Right forelimb (tissue), 1 donor: Measurements from ENCODE around the gene ADGRG6.
A peak's percentile ranks its signal among the peaks of the same experiment; 100 is the strongest.
"Not testable (repeated sequence)": the region's sequence is repeated elsewhere in the genome, so short reads cannot be mapped to it uniquely, and the experiment has no call there.

Source experiments
- DNase-seq: peaks from one replicate; pipeline ENCODE4 v3.0.0-alpha.2; 2018

ADGRG6 gene

DNA sequence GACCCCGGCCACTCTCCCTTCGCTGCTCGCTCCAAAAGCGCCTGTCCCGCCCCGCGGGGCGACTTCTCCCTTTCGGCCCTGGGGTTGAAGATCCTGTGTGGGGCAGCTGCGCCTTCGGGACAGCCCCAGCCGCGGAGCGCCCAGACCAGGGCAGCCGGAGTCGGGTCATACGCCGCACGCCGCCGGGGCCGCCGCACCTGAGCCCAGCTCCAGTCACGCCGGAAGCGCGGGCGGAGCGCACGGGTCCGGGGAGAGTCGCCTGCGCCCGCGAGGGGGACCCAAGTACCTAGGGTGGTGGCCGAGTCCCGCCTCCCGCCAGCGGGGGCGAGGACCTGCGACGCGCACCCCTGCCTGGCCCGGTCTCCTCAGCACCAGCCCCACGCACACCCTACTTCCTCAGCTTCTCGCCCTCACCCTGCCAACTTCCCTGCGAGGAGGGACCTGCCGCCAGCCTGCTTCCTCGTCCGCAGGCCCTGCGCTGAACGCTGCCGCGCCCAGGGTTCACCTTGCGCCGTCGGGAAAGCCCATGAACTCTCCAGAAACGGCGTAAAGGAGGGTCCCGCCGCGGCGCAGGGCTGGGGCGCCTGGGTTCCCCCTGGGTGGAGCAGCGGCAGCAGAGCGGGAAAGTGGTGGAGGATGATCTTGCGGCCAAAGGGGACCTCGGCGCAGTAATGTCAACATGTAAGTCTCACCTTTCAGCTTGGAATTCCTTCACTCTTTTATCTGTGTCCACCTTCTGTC is at the start of gene ADGRG6:
TSS of gene ADGRG6 (plus strand) at position 357 of the 741 bp plus-strand sequence. CDS start at position 680, 323 bp downstream.
- DNase-seq: peak; percentile 68

DNA sequence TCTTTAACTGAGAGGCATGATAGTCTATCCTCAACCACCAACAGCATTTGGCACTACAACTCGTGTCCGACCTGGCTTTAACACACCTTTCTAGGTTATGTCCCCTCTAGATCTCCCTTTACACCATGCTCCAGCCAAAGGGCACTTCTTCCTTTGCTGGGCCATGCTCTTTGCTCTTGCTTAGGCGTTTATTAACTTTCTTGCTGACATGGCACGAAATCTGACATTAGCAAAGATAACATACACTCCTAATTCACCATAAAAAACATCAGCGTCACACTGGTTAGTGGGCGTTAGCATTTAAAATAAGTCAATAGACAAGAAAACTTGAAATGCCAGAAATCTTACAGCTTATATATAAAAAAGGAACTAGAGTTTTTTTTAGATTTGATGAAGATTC is 47.3 kb upstream of the ADGRG6 start:
- no peak for DNase-seq

DNA sequence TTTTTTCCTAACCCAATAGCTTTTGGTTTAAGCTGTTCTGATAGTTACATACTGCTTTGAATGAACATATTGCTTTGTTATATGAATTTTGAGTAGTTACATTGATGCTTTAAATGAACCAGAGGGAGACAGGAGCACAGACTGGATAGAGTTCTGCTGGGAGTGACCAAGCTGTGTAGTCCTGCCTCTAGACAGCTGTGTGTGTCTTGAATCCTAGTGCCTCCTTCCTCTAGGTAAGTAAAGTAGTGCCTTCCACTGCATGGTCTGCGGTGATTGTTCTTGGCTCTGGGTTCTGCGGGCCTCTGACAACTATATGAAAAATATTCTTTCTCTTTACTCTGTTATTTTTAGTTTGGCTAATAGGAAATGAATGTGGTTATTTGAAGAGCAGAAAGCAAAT is 46.0 kb upstream of the ADGRG6 start:
- DNase-seq: no peak

DNA sequence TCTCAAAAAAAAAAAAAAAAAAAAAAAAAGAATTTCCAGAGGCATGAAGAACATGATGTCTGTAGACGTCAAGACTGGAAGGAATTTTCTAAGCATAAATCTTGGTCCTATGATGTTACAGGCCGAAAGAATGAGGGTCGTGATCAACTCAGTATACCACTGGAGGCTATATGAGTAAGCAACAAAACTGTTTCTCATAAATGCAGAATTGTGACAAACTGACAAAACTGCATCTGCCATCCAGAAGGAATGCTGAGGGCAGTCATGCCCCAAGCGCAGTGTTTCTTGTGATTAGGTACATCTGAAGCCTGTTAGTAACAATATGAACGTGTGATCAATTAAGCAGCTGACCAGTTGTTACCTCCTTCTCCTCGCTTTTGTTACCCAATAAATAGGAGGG is 43.5 kb upstream of the ADGRG6 start:
- no peak for DNase-seq

DNA sequence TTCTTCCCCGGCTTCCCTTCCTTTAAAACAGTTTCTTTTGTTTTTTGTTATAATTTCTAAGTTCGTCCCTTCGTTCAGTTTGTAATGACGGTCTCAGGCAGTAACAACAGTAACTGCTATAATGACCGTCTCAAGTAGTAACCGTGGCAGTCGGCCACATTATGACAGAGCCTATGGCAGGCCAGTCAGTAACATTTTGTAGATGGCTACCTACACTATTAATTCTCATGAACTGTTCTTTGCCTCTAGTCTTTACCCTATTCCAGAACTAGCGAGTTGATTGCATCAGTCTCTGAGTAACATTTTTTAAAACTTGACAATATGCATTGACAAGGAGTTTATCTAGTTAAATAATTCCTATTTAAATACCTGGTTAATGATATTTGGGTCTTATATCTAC is 43.0 kb upstream of the ADGRG6 start:
- DNase-seq: no peak

GRCh38 chr6:142260748-142261147 is 41.1 kb upstream of the ADGRG6 start:
- no peak for DNase-seq

DNA sequence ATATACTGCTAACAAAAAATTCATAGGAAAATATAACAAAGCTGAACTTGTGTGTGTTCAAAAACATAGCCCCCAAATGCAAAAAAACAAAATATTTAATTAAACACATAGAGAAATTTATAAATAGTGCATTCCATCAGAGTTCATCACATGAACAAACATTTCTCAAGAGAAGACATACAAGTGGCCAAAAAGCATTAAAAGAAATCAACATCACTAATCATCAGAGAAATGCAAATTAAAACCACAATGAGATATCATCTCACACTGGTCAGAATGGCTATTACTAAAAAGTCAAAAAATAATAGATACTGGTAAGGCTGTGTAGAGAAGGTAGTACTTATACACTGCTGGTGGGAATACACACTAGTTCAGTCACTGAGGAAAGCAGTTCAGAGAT is 39.6 kb upstream of the ADGRG6 start:
- no peak for DNase-seq

DNA sequence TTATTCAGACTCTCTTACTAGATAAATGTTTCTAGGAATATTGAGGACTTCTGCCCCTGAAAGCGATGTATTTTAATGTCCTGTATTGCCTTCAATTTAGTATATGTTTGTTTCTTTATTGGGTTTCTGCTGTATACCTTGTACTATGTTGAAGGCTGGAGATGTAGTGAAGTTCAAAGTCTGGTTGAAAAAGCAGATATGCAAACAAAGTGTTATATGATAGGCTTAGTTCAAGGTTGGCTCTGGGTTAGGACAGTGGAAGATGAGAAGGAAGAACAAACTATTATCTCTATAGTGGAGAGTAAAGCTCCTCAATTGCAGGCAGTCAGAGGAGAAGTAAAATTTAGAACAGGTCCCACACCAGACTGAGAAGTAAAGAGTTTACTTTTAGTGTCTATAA is 36.3 kb upstream of the ADGRG6 start:
- DNase-seq: no peak

- no peak for DNase-seq
Measured at GRCh38 chr6:142266060-142266459, 35.7 kb upstream of the ADGRG6 start.

- no peak for DNase-seq
Measured at GRCh38 chr6:142271476-142271875, 30.3 kb upstream of the ADGRG6 start.

DNA sequence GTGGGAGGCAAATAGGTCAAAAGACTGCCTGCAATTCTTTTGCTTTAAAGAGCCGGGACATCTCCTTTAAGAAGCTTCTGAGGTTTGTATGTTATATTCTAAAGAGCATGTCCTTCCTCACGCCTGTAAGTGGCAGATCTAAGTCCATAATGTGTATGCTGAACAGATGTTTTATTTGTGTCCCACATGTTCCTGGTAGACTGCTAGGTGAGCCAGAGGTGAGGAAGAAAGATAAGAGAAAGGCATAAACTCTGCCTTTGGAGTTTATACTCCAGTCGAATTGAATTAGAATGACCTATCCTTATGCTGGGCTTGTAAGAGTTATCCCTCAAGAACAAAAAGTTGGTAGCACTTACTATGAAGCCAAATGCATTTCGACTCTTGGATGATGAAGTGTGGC is 27.2 kb upstream of the ADGRG6 start:
- DNase-seq: no peak

DNA sequence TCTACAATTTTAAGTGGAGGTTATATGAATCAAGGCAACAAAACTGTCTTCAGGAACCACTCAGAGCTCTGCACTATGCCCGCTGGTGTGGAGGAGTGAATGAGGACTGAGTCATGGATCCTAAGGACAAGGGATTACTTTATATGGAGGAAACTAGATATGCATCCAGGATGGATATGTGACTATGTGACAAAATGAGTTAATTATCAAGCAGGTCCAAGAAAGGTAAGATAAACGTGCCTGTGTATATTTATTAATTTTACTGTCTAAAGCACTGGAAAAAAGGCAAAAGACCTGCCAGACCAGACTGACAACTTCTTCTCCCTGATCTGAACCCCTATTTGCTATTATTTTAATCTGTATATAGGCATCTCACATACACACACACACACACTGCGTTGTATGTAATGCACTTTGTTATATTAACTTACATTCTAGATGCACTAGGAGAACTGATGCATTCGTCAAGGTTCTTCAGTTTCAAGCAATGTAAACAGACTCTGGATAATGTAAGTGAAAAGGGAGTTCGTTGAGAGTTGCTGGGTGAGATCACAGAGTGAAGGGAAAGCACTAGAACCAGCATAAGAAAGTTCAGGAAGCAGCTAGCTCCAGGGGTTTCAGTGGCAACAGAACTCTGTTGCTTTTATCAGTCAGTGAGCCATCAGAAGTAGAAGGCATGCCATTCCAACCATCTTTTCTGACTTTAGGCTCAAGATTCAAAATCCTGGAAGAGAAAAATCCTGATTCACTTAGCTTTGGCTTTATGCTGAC is 26.4 kb upstream of the ADGRG6 start:
- DNase-seq: no peak

GRCh38 chr6:142276256-142276655 is 25.6 kb upstream of the ADGRG6 start:
- DNase-seq: no peak

- no peak for DNase-seq
Measured at GRCh38 chr6:142279350-142280180, 22.2 kb upstream of the ADGRG6 start.

GRCh38 chr6:142280265-142280664 is 21.5 kb upstream of the ADGRG6 start:
- no peak for DNase-seq

DNA sequence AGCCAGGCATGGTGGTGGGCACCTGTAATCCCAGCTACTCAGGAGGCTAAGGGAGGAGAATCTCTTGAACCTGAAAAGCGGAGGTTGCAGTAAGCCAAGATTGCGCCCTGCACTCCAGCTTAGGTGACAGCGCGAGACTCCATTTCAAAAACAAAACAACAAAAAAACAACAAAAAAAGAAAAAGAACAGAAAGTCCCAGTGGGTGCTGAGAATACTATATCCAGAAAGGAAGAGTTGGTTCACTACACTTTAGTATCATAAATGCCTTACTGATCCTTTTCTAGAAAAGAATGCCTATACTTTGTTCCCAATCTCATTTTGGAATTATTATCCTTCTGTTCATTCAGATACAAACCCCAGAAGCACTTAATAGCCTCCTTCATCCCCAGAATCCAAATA is 20.9 kb upstream of the ADGRG6 start:
- no peak for DNase-seq

DNA sequence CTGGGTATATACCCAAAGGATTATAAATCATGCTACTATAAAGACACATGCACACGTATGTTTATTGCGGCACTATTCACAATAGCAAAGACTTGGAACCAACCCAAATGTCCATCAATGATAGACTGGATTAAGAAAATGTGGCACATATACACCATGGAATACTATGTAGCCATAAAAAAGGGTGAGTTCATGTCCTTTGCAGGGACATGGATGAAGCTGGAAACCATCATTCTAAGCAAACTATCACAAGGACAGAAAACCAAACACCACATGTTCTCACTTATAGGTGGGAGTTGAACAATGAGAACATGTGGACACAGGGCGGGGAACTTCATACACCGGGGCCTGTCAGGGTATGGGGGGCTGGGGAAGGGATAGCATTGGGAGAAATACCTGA is 18.7 kb upstream of the ADGRG6 start:
- DNase-seq: not testable (repeated sequence)

DNA sequence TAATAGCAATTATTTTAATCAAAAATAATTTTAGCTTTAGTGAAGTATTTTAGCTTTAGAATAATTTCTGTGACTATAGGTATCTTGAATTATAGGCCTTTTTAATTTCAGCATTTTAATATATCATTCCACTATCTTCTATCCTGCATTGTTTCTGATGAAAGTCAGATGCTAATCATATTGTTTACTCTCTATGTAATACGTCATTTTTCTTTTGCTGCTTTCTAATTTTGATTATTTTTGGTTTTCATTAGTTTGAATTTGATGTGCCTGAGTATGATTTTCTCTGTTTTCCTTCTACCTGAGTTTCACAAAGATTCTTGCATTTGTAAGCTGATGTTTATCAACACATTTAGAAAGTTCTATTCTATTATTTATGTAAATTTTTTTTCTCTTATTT is 17.4 kb upstream of the ADGRG6 start:
- DNase-seq: no peak

DNA sequence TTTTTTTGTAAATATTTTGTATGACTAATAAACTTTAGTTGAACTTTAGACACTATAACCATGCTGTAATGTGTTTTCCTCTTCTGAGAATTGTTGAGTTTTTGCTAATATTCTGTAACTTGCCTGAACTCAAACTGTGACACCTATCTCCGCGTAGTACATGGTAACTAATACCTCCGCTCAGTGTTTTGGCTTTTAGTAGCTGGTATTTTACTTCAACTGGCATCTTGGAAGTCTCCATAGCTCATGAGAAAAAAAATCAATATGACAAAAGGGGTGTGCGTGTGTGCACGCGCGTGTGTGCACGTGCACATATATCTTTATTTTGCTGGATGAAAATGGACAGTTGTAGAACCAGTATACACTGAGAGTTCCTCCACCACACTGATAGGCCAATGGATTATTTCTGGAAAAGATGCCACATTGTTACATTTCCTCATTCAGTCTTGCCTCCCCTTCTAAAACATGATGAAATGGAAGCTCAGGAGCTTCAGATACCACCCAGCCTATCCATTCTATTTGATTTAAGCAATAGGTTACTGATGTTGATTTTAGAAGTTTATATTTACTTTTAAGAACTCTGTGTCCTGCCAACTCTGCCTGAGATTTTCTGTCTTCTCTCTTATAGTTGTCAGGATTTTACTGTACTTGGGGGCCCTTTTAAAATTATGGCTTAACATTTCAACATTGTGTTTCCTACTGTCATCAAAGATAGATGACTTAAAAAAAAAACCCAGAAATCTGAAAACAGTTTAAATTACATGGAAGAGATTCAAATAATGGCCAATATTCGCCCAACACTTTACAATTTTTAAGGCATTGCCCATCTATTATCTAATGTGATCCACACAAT is 16.3 kb upstream of the ADGRG6 start:
- DNase-seq: no peak

DNA sequence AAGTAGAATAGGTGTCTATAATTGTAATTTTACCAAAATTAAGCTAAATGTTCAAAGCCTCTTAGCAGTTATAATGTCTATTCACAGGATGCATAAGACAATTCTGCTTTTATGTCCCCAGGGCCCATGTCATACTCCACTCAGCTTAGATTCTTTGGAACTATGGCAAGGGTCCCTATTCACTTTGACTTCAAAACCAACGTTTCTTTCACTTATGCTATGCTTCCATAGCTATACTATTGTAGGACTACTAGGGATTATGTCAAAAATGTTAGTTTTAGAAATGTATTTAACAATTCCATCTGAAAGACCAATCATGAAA is 15.8 kb upstream of the ADGRG6 start:
- DNase-seq: no peak

DNA sequence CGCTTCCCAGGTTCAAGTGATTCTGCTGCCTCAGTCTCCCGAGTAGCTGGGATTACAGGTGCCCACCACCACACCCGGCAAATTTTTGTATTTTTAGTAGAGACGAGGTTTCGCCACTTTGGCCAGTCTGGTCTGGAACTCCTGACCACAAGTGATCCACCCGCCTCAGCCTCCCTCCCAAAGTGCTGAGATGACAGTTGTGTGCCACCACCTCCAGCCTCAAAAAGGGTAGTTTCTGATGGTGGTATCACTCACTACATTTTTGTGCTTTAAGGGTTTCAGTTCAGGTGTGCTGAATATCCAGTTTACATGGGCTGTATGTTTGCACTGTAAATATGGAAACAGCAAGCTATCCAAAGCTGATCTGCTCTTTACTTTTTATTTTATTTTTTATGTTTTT is 12.1 kb upstream of the ADGRG6 start:
- DNase-seq: no peak

- DNase-seq: no peak
Measured at GRCh38 chr6:142290851-142291250, 11.0 kb upstream of the ADGRG6 start.

GRCh38 chr6:142291512-142291911 is 10.3 kb upstream of the ADGRG6 start:
- DNase-seq: no peak
